HCT116 (cell line): ENCODE data around the gene MBOAT1. TPM values are rescaled to one million over a fixed set of nuclear protein-coding genes. Genes with fewer than 3 reads are reported as not detected.

Experiments used
- total RNA-seq: library from RNA; stranded (reverse); gene quantifications from one replicate; pipeline ENCODE4 v1.2.1, GENCODE V29; 2021; ENCODE audit not compliant: unreplicated experiment

Gene MBOAT1
- total RNA-seq, 1 experiment from 2014 or later: 11.7 TPM

Other genes with a start within 250 kb of the MBOAT1 start
- 27.1 TPM for gene E2F3, start 189.4 kb upstream of the MBOAT1 start, total RNA-seq